GM10266 (cell line): Measurements from ENCODE around the gene C5AR1.
A peak's percentile ranks its signal among the peaks of the same experiment; 100 is the strongest.

Source experiments
- DNase-seq: peaks from one replicate; pipeline ENCODE4 v3.0.0; 2012; ENCODE audit errors: extremely low spot score
- CTCF ChIP-seq: IDR thresholded peaks from 2 replicates; pipeline ENCODE4 v1.5.1; 2012; ENCODE audit warnings: mild to moderate bottlenecking, low read depth; ENCODE audit not compliant: control insufficient read depth, insufficient read depth; ENCODE audit errors: missing control alignments

C5AR1 gene

GRCh38 chr19:47269596-47269995 lies 40.1 kb upstream of the C5AR1 start:
- TF ChIP-seq CTCF: no peak
- DNase-seq: no peak

DNA sequence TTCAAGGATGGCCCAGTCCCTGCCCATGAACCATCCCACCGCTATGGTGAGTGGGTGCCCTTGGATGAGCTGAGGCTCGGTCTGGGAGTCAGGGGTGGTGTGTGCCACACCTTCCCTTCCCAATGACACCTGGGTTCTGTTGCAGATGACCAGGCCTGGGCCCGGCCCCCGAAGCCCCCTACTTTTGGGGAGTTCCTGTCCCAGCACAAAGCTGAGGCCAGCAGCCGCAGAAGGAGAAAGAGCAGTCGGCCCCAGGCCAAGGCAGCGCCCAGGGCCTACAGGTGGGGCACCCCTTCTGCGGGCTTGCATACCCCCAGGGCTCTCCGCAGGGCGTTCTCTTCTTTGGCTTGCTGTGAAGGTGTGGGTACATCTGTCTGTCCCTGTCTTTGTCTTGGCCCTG lies 39.3 kb upstream of the C5AR1 start:
- no peak for TF ChIP-seq CTCF
- no peak for DNase-seq

DNA sequence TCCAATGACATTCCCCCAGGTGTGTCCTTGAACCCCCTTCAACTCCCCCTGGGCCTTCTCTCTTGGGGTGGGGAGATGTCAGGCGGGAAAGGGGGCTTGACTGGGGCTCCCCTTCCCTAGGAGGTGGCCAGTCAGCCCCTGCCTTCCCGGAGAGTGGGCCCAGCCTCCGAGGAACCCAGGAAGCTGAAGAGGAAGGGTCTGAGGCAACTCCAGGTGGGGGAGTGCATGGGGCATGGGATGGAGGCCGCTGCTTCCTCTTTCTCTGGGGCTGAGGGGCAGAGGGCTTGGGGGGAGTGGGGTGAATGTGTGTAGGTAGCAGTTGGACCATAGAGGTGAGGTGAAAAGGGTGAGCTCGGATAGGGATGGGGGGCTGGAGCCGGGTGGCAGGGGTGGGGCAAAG lies 37.7 kb upstream of the C5AR1 start:
- no peak for DNase-seq
- no peak for TF ChIP-seq CTCF

- no peak for TF ChIP-seq CTCF
- DNase-seq: peak; percentile 66
These were observed 37.0 kb upstream of the C5AR1 start for GRCh38 chr19:47272448-47273312.

GRCh38 chr19:47273313-47274070 lies 36.2 kb upstream of the C5AR1 start:
- peak; percentile 97 for DNase-seq
- no peak for TF ChIP-seq CTCF

DNA sequence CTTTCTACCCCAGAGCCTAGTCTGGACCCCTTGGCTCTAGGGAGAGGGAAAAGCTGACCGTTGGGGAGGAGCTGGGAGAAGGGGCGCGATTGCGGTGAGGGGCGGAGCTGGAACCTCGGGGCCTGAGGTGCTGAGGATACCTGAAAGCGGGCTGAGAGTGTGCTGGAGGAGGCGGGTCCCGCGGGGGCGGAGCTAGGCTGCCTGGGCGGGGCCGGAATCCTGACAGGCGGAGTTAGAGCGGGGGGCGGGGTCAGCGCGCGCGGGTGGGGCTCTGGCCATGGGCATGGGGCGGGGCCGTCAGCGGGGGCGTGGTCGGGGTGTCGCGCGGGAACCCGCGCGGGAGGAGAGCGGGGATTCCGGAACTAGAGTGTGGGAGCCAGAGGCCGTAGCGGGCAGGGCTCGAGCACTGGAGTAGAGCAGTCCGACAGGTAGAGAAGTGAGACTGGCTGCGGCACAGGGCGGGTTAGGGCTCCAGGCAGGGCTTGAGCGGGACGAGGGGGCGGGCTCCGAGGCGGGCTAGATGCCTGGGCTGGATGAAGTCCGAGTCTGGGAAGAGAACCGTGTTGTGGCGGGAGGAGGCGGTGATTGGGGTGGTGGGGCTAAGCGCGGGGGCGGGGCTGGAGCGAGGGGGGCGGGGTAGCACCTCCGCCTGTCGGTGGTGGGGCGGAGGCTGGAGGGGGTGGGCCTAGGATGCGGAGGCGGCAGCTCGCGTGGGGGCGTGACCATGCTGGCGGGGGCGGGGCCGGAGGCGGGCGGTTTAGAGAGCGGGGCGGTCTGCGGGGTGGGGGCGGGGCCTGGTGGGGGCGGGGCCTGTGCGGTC lies 35.4 kb upstream of the C5AR1 start, which contains the start of gene INAFM1:
INAFM1 (plus strand) TSS at position 815 of the 820 bp plus-strand sequence. CDS start 35 bp downstream, outside the sequence.
- TF ChIP-seq CTCF: no peak
- peak; percentile 98 for DNase-seq
